Measurements from ENCODE around the gene TTC19.
A peak's percentile ranks its signal among the peaks of the same experiment; 100 is the strongest.

Gene TTC19

DNA sequence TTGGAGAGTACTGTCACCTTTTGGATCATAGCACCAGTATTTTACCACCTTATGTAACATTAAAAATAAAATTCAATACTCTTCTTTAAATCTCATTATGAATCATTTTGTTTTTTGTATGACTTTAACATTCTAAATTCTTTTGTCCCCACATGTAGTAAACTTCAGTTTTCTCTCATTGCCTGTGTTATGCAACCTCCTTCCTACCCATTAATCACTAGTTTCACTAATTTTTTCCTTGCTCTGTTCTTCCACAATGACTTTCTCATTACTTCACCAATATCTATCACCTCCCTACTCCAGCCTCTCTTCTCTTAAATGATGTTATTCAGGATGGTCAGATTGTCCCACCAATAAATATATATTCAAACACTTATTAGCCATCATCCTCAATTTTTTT lies 68.7 kb downstream of the TTC19 start:
- TF ChIP-seq MAX (IDR thresholded peaks at IDR 0.05) = no peak
- TF ChIP-seq, protein P1, sequence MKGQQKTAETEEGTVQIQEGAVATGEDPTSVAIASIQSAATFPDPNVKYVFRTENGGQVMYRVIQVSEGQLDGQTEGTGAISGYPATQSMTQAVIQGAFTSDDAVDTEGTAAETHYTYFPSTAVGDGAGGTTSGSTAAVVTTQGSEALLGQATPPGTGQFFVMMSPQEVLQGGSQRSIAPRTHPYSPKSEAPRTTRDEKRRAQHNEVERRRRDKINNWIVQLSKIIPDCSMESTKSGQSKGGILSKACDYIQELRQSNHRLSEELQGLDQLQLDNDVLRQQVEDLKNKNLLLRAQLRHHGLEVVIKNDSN (IDR thresholded peaks at IDR 0.05) = no peak

GRCh38 chr17:16072031-16072430 lies 72.4 kb downstream of the TTC19 start:
- no peak for TF ChIP-seq TAF1 (IDR thresholded peaks at IDR 0.05; ENCODE audit: low read depth)
- no peak for TF ChIP-seq EGR1 (IDR thresholded peaks at IDR 0.05)
- TF ChIP-seq TEAD4 (IDR thresholded peaks at IDR 0.05) = no peak
- no peak for TF ChIP-seq CEBPB (IDR thresholded peaks at IDR 0.05)
- TF ChIP-seq EP300 (IDR thresholded peaks at IDR 0.05; ENCODE audit: borderline replicate concordance) = no peak
- no peak for TF ChIP-seq TCF12 (IDR thresholded peaks at IDR 0.05; ENCODE audit: low read depth)
- TF ChIP-seq YY1 (IDR thresholded peaks at IDR 0.05; ENCODE audit: low read depth) = no peak
- TF ChIP-seq NFIC (IDR thresholded peaks at IDR 0.05) = no peak

DNA sequence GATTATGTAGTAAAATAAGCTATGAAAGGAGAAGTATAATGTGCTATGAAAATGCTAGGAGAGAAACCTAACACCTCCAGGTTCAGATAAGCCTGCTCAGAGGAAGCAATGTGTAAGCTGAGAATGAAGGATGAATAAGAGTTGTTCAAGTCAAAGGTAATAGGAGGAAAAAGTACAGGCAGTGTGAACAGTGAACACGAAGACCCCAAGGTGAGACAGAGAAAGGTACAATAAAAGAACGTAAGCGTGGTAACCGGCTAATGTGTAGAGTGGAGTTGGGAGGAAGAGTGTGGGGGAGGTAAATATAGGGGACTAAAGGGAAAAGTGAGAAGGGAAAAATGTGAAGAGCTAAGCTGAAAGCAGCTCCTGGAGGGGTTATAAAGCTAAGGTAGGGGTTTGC lies 74.2 kb downstream of the TTC19 start:
- TF ChIP-seq EGR1 (IDR thresholded peaks at IDR 0.05) = no peak
- no peak for TF ChIP-seq MAX (IDR thresholded peaks at IDR 0.05)
- TF ChIP-seq NFIC (IDR thresholded peaks at IDR 0.05) = no peak
- TF ChIP-seq CEBPB (IDR thresholded peaks at IDR 0.05) = no peak
- TF ChIP-seq RAD21 (IDR thresholded peaks at IDR 0.05; ENCODE audit: low read depth) = no peak
- TF ChIP-seq ZBTB7A (IDR thresholded peaks at IDR 0.05; ENCODE audit: low read depth) = no peak
- TF ChIP-seq EP300 (IDR thresholded peaks at IDR 0.05; ENCODE audit: borderline replicate concordance) = no peak
- no peak for TF ChIP-seq REST (IDR thresholded peaks at IDR 0.05; ENCODE audit: low read depth)

- TF ChIP-seq CEBPB (IDR thresholded peaks at IDR 0.05) = no peak
- TF ChIP-seq EP300 (IDR thresholded peaks at IDR 0.05; ENCODE audit: borderline replicate concordance) = no peak
- TF ChIP-seq YY1 (IDR thresholded peaks at IDR 0.05; ENCODE audit: low read depth) = no peak
- no peak for TF ChIP-seq TCF12 (IDR thresholded peaks at IDR 0.05; ENCODE audit: low read depth)
- TF ChIP-seq ZBTB7A (IDR thresholded peaks at IDR 0.05; ENCODE audit: low read depth) = no peak
- TF ChIP-seq RAD21 (IDR thresholded peaks at IDR 0.05; ENCODE audit: low read depth) = no peak
- TF ChIP-seq TAF1 (IDR thresholded peaks at IDR 0.05; ENCODE audit: low read depth) = no peak
Measured at GRCh38 chr17:16074423-16074822, 74.8 kb downstream of the TTC19 start.

- TF ChIP-seq REST (IDR thresholded peaks at IDR 0.05; ENCODE audit: low read depth) = no peak
- 0 out of 2 replicates have a peak, but pooled peaks have one; percentile 27 for TF ChIP-seq CEBPB (IDR thresholded peaks at IDR 0.05)
Measured at GRCh38 chr17:16075949-16076348, 76.3 kb downstream of the TTC19 start.
